ENCODE measurements around the gene TMEM72. TPM values are rescaled to one million over a fixed set of nuclear protein-coding genes. Genes with fewer than 3 reads are reported as not detected.

The TMEM72 gene
- total RNA-seq, 1 donor from 2014 or later, result not detected

DNA sequence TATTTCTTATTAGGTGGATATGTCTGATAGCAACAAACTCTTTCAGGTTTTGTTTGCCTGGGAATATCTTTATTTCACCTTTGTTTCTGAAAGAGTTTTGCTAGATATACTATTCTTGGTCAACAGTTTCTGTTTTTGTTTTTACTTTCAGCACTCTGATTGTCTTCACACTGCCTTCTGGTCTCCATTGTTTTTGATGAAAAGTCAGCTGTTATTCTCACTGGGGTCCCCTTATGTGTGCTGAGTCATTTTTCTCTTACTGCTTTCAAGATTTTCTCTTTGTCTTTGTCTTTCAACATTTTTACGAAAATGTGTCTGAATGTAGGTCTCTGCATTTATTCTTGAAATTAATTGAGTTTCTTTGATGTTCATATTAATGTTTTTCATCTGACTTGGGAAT is 33.2 kb downstream of the TMEM72 start:
- Histone ChIP-seq H3K4me3 (no peak overlapping the region), H3K9me3 (peaks cover 0 to 12% of the 10 kb centered on the region in 2 donors), H3K4me1 (no peaks in the 10 kb centered on the region), H3K27ac (no peak overlapping the region), H3K36me3 (no peaks in the 10 kb centered on the region), H3K27me3 (no peaks in the 10 kb centered on the region)
- TF ChIP-seq, protein P1, sequence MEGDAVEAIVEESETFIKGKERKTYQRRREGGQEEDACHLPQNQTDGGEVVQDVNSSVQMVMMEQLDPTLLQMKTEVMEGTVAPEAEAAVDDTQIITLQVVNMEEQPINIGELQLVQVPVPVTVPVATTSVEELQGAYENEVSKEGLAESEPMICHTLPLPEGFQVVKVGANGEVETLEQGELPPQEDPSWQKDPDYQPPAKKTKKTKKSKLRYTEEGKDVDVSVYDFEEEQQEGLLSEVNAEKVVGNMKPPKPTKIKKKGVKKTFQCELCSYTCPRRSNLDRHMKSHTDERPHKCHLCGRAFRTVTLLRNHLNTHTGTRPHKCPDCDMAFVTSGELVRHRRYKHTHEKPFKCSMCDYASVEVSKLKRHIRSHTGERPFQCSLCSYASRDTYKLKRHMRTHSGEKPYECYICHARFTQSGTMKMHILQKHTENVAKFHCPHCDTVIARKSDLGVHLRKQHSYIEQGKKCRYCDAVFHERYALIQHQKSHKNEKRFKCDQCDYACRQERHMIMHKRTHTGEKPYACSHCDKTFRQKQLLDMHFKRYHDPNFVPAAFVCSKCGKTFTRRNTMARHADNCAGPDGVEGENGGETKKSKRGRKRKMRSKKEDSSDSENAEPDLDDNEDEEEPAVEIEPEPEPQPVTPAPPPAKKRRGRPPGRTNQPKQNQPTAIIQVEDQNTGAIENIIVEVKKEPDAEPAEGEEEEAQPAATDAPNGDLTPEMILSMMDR (IDR thresholded peaks at IDR 0.05), result no peak
- intact Hi-C loops (cut with DNase I), result no loop called here
- no peak for DNase-seq (ENCODE audit: low spot score in 2 of 2)

DNA sequence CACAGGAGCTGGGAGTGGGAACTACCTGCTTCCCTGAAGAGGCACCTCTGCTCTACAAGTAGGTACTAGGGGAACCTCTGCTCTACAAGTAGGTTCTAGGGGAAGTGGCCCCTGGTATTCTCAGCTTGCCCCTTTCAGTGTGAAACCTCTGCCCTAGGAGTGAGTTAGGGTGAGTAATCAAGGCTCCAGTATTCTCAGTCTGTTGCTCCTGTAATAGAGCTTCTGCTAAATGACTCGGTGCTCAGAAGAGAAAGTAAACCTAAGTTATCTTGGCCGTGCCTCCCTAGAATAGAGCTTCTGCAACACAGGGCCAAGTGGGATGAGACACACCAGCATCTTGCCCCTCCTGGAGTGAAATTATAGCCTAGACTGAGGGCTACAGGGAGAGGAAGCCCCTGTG is 35.1 kb downstream of the TMEM72 start:
- intact Hi-C loops (cut with DNase I), result no loop called here
- H3K9me3 ChIP-seq, result peaks cover 0 to 12% of the 10 kb centered on the region in 2 donors
- TF ChIP-seq, protein P1 (IDR thresholded peaks at IDR 0.05), result no peak
- H3K4me3 ChIP-seq, result no peak overlapping the region
- H3K27me3 ChIP-seq, result no peaks in the 10 kb centered on the region
- peak in 1 of 2 donors; percentile 42 for DNase-seq (ENCODE audit: low spot score in 2 of 2)
- H3K27ac ChIP-seq, result no peak overlapping the region
- no peaks in the 10 kb centered on the region for H3K4me1 ChIP-seq
- H3K36me3 ChIP-seq, result no peaks in the 10 kb centered on the region

DNA sequence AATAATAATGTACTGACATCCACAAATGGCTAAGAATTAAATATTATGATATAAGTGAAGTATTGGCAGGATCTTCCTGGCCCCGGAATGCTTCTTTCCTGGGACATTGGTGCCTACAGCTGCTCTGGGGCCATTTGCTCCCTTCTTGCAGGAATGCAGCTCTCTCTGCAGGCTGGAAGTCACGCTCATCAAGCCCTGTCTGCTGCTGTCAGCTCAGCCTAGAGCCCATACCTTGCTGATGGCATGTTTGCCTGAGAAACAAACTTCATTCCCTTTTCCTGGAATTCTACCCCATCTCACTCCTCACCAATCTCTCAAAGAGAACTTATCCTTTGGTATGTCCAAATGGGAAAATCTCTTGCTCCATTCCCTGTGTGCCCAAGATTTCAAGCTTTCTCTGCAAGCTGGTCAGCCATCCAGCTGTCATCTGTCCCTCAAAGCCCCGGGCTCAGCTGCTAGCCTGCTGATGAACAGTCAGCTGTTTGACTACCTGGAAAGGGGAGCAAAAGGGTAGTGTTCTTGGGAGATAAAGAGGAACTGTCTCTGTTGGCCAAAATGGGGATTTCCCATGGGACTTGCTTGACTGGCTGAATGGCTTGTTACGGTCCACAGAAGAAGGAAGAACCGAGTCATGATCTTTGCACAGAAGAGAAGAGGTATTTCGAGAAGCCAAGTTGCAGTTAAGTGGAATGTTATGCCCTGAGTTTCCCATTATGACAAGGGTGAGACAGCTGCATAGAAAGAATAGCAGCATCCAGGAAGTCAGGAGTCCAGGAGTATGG is 36.4 kb downstream of the TMEM72 start:
- TF ChIP-seq, protein P1 (IDR thresholded peaks at IDR 0.05), result no peak
- Histone ChIP-seq H3K36me3 (no peaks in the 10 kb centered on the region), H3K27ac (no peak overlapping the region), H3K4me1 (no peaks in the 10 kb centered on the region), H3K4me3 (no peak overlapping the region), H3K27me3 (no peaks in the 10 kb centered on the region), H3K9me3 (peaks cover 0 to 12% of the 10 kb centered on the region in 2 donors)
- intact Hi-C loops (cut with DNase I), result no loop called here
- DNase-seq (ENCODE audit: low spot score in 2 of 2), result peak in 1 of 2 donors; percentile 53

DNA sequence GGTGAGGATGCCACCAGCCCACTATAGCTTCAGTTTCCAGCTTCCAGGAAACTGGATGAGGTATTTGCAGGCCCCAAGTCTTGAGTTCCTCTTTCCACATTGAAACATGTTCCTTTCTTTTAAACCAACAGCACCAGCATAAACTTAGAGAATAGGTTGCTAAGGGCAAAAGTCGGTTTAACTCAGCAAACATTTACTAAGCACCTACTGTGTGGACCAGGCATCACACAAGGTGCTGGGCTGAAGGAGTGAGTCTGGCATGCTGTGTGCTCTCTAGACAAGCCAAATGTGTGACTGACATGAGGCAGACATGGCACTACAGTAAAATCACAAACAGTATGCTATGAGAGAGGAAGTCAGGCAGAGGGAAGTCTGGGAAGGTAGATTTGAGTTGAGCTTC is 37.5 kb downstream of the TMEM72 start:
- H3K4me1 ChIP-seq, result no peaks in the 10 kb centered on the region
- H3K36me3 ChIP-seq, result no peaks in the 10 kb centered on the region
- H3K9me3 ChIP-seq, result peaks cover 0 to 12% of the 10 kb centered on the region in 2 donors
- intact Hi-C loops (cut with DNase I), result no loop called here
- DNase-seq (ENCODE audit: low spot score in 2 of 2), result peak in 1 of 2 donors; percentile 12
- no peaks in the 10 kb centered on the region for H3K27me3 ChIP-seq
- TF ChIP-seq, protein P1 (IDR thresholded peaks at IDR 0.05), result no peak
- H3K4me3 ChIP-seq, result no peak overlapping the region
- H3K27ac ChIP-seq, result no peak overlapping the region

DNA sequence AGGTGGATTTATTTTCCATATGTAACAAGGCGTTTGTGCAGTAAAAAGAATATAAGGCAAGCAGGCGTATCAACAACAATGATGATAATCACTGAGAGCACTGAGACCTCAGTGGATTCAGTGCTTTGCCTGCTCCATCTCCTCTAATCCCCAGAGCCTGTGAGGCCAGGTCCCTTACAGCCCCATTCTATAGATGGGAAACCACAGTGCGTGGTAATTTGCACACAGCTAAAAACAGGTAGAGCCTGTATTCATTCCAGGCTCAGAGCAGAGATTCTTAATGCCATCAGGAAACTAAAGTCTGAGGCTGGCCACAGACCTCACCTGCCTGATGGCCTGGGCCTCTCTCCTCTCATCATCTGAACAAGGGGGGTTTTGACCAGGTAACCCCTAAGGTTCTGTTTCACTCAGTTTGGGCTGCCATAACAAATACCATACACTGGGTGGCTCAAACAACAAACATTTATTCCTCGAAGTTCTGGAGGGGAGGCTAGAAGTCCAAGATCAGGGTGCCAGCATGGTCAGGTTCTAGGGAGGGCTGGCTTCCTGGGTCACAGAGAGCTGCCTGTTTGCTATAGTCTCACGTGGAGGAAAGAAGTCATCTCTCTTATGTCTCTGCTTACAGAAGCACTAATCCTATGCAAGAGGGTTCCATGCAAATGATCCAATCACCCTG is 38.1 kb downstream of the TMEM72 start:
- Histone ChIP-seq H3K27me3 (no peaks in the 10 kb centered on the region), H3K27ac (no peak overlapping the region), H3K36me3 (peaks cover 0 to under 1% of the 10 kb centered on the region in 2 donors), H3K4me3 (no peak overlapping the region), H3K9me3 (peaks cover 0 to 8% of the 10 kb centered on the region in 2 donors), H3K4me1 (no peaks in the 10 kb centered on the region)
- TF ChIP-seq, protein P1 (IDR thresholded peaks at IDR 0.05), result no peak
- intact Hi-C loops (cut with DNase I), result no loop called here
- peak in 1 of 2 donors; percentile 35 for DNase-seq (ENCODE audit: low spot score in 2 of 2)
